ENCODE data around the gene B3GALT2. TPM values are rescaled to one million over a fixed set of nuclear protein-coding genes. Genes with fewer than 3 reads are reported as not detected.

The B3GALT2 gene
- total RNA-seq, 1 donor from 2014 or later: not detected

GRCh38 chr1:193219391-193219790 lies 33.0 kb upstream of the B3GALT2 start:
- no peak overlapping the region for H3K27ac ChIP-seq
- H3K4me3 ChIP-seq: no peak overlapping the region
- H3K9me3 ChIP-seq: no peaks in the 10 kb centered on the region
- intact Hi-C loops (cut with DNase I): no loop called here
- H3K36me3 ChIP-seq: peaks cover 9 to 37% of the 10 kb centered on the region in 2 donors
- TF ChIP-seq CTCF (IDR thresholded peaks at IDR 0.05): no peak
- H3K4me1 ChIP-seq: no peaks in the 10 kb centered on the region
- no peak for DNase-seq (ENCODE audit: low spot score in 2 of 2)
- H3K27me3 ChIP-seq: no peaks in the 10 kb centered on the region

- Histone ChIP-seq H3K4me3 (no peak overlapping the region), H3K4me1 (no peaks in the 10 kb centered on the region), H3K27me3 (no peaks in the 10 kb centered on the region), H3K27ac (no peak overlapping the region), H3K36me3 (peaks cover 9 to 47% of the 10 kb centered on the region in 2 donors), H3K9me3 (no peaks in the 10 kb centered on the region)
- no peak for TF ChIP-seq CTCF (IDR thresholded peaks at IDR 0.05)
- no peak for DNase-seq (ENCODE audit: low spot score in 2 of 2)
- intact Hi-C loops (cut with DNase I): no loop called here
These were observed 30.5 kb upstream of the B3GALT2 start for GRCh38 chr1:193216920-193217319.

DNA sequence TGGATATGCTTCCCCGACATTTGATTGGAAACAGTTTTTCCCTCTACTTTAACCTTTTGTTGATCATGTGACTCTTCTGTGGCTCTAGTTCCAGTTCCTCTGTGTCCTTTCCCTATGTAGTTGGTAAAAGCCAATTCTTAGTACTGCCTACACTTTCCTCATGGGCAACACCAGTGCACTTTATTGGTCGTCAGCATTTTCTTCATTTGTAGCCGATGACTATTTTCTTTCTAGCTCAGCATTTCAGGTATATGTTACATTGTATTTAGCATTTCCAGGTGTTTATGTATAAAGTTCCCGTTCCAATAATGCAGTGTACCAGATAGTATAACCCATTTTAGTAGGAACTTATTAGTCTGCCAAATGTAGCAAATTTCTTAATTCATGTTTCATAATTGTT lies 27.6 kb upstream of the B3GALT2 start:
- no peak for TF ChIP-seq CTCF (IDR thresholded peaks at IDR 0.05)
- Histone ChIP-seq H3K27ac (no peak overlapping the region), H3K36me3 (peaks cover 4 to 45% of the 10 kb centered on the region in 2 donors)

DNA sequence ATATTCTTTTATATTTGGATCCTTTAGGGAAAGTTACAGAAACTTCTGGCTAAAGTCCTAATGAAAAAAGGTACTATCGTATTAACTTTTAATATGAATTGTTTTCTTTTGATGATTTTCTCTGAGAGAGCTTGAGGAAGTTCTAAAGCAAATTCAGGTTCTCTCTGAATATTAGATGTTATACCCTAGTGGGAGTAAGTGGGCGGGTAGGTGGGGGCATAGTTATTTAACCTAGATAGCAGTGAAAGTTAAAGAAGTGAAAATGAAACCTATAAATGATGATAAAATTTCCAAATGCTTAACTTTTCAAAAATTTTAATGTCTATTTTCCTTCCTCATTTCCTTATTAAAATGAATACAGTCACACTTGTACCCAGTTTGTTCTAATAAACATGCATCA lies 26.2 kb upstream of the B3GALT2 start:
- TF ChIP-seq CTCF (IDR thresholded peaks at IDR 0.05): no peak
- peaks cover 4 to 40% of the 10 kb centered on the region in 2 donors for H3K36me3 ChIP-seq
- DNase-seq (ENCODE audit: low spot score in 2 of 2): no peak

More for the DNA sequence above, 27.6 kb upstream of the B3GALT2 start:
- intact Hi-C loops (cut with DNase I): no loop called here
- no peak for DNase-seq (ENCODE audit: low spot score in 2 of 2)
- Histone ChIP-seq H3K4me3 (no peak overlapping the region), H3K27me3 (no peaks in the 10 kb centered on the region), H3K4me1 (no peaks in the 10 kb centered on the region), H3K9me3 (no peaks in the 10 kb centered on the region)

DNA sequence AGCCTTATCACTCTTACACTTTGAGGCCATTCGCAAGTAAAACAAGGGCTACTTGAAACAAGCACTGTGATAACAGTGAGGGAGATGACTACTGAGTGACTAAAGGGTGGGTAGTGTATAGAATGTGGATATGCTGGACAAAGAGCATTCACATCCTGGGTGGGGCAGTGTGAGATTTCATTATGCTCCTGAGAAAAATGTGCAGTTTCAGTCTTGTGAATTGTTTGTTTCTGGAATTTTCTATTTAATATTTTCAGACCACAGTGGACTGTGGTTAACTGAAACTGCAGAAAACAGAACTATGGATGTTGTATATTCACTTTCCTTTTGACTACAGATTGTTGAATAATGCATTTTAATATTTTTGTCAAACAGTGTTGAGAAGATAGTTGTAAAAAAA lies 25.1 kb upstream of the B3GALT2 start:
- no peak for TF ChIP-seq CTCF (IDR thresholded peaks at IDR 0.05)
- Histone ChIP-seq H3K27ac (no peak overlapping the region), H3K9me3 (peaks cover 5 to 8% of the 10 kb centered on the region in 2 donors), H3K27me3 (no peaks in the 10 kb centered on the region), H3K4me3 (no peak overlapping the region), H3K36me3 (peaks cover 7 to 40% of the 10 kb centered on the region in 2 donors), H3K4me1 (no peaks in the 10 kb centered on the region)
- intact Hi-C loops (cut with DNase I): no loop called here
- no peak for DNase-seq (ENCODE audit: low spot score in 2 of 2)

More for the DNA sequence above, 26.2 kb upstream of the B3GALT2 start:
- Histone ChIP-seq H3K27me3 (no peaks in the 10 kb centered on the region), H3K4me1 (no peaks in the 10 kb centered on the region), H3K4me3 (no peak overlapping the region), H3K27ac (no peak overlapping the region), H3K9me3 (no peaks in the 10 kb centered on the region)
- intact Hi-C loops (cut with DNase I): no loop called here

DNA sequence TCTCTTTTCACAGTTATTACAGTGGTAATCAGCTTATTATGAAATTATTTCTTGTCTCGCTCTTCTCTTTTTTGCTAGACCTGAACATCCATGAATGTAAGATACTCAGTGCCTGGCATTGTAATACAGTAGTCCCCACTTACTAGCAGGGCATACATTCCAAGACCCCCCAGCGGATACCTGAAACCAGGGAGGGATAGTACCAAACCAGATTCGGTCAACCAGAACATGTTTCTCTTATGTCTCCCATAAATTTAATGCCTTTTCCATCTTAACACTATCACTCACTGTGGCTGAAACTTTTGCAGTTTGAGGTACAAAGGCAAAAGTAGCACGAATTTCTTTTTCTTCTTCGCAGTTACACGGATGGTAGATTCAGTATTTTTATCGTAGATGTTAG lies 24.6 kb upstream of the B3GALT2 start:
- Histone ChIP-seq H3K27ac (no peak overlapping the region), H3K27me3 (no peaks in the 10 kb centered on the region), H3K9me3 (peaks cover 5 to 8% of the 10 kb centered on the region in 2 donors), H3K4me1 (no peaks in the 10 kb centered on the region), H3K4me3 (no peak overlapping the region), H3K36me3 (peaks cover 7 to 39% of the 10 kb centered on the region in 2 donors)
- intact Hi-C loops (cut with DNase I): no loop called here
- no peak for DNase-seq (ENCODE audit: low spot score in 2 of 2)
- no peak for TF ChIP-seq CTCF (IDR thresholded peaks at IDR 0.05)

All from ascending aorta (tissue), 2 donors.